Measurements from ENCODE around the gene TSSK6.

TSSK6 gene

DNA sequence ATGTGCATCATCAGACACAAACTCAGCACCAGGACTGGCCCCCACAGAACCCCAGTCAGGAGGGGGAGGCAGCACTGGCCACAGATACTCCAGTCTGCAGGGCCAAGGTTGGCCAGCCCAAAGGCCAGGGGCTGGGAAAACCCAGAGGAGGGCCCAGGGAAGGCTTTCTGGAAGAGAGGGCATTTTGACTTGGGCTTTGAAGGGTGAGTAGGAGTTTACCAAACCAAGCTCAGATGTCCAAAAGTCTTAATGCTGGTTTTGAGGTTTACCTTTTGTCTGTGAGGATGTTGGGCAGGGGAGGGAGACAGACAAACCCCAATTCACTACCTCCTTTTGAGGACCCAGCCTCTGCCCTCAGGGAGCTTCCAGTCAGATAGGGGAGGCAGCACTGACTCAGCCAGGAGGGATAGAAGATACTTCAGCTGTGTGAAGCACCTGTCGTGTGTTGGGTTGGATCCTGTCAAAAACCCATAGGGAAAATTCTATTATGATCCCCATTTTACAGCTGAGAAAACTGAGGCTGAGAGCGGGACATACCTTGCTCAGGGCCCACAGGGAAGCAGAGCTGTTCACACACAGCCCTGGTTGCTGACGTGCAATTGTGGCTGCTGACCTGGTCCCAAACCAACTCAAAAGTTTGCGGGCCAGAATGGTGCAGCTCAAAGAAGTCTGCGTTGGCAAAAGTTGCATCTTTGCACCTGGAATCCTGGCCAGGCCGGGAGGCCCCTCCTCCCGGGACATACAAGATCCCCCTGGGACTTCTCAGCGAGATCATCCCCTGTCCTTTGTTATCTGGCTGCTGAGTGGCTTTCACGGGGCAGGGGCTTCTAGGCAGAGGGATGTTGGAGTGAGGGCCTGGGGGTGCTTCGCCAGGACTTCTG lies 35.9 kb upstream of the TSSK6 start:
- H3K27me3 ChIP-seq (ENCODE audit: control insufficient read depth, insufficient read depth, low read length), result no peaks in the 10 kb centered on the region
- no peaks in the 10 kb centered on the region for H3K9me3 ChIP-seq (ENCODE audit: control insufficient read depth, insufficient read depth, low read length)
- no peak overlapping the region for H3K4me3 ChIP-seq (ENCODE audit: low read depth, low read length)
- H3K36me3 ChIP-seq (ENCODE audit: control insufficient read depth, insufficient read depth, low read length), result no peaks in the 10 kb centered on the region
- no peak overlapping the region for H3K9ac ChIP-seq (ENCODE audit: low read depth, low read length)
- no peaks in the 10 kb centered on the region for H3K4me1 ChIP-seq (ENCODE audit: control insufficient read depth, insufficient read depth, low read length)

DNA sequence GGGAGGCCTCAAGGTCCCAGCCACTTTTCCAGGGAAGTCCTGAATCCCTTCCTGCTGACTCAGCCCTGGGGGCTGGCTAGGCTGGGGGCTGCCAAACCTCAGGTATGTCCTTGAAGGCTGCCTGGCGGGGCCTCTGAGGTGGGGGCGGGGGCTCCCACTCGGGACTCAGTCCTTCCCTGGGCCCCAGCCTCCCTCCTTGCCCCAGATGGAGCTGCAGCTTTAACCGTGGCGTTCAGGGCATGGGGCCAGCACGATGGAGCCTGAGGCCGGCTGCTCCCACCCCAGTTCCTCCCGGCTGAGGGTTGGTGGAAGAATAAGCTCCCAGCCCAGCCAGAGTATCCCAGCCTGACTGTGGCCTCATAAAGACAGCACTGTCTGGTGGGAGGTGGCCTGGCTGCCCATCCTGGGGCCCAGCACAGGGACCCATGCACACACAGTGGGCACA lies 35.2 kb upstream of the TSSK6 start:
- H3K4me1 ChIP-seq (ENCODE audit: control insufficient read depth, insufficient read depth, low read length), result no peaks in the 10 kb centered on the region
- H3K9me3 ChIP-seq (ENCODE audit: control insufficient read depth, insufficient read depth, low read length), result no peaks in the 10 kb centered on the region
- H3K9ac ChIP-seq (ENCODE audit: low read depth, low read length), result no peak overlapping the region
- H3K4me3 ChIP-seq (ENCODE audit: low read depth, low read length), result no peak overlapping the region
- H3K36me3 ChIP-seq (ENCODE audit: control insufficient read depth, insufficient read depth, low read length), result no peaks in the 10 kb centered on the region
- H3K27me3 ChIP-seq (ENCODE audit: control insufficient read depth, insufficient read depth, low read length), result no peaks in the 10 kb centered on the region

DNA sequence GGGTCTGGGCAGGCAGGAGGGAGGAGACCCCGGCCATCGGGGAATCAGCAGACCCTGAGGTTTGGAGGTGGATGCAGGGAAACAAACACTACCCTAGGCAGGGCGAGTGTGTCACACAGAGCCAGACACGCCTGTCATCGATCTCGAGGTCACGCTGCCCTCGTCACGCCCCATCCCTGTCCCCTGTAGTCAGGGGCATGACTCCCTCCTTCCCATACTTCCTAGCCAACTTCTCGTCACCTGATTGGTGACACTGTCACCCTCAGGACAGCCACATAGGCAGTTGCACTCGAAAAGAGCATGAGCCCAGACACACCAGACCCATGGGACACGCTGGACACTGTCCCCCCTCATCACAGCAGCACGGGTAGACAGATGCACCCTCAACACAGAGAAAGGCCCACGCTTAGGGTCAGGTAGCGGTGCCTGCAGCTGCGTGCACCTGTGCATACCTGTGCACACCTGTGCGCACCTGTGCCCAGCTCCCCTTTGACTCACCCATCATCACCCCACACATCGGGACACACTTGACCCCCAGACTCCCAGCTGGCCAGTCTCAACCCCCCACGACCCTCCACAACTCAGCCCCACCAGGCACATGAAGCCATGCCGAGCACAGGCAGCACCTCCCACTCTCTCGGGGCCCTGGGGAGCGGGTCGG lies 34.6 kb upstream of the TSSK6 start:
- Histone ChIP-seq H3K36me3 (ENCODE audit: control insufficient read depth, insufficient read depth, low read length) (no peaks in the 10 kb centered on the region), H3K9me3 (ENCODE audit: control insufficient read depth, insufficient read depth, low read length) (no peaks in the 10 kb centered on the region), H3K9ac (ENCODE audit: low read depth, low read length) (no peak overlapping the region), H3K4me3 (ENCODE audit: low read depth, low read length) (no peak overlapping the region), H3K27me3 (ENCODE audit: control insufficient read depth, insufficient read depth, low read length) (no peaks in the 10 kb centered on the region), H3K4me1 (ENCODE audit: control insufficient read depth, insufficient read depth, low read length) (no peaks in the 10 kb centered on the region)

DNA sequence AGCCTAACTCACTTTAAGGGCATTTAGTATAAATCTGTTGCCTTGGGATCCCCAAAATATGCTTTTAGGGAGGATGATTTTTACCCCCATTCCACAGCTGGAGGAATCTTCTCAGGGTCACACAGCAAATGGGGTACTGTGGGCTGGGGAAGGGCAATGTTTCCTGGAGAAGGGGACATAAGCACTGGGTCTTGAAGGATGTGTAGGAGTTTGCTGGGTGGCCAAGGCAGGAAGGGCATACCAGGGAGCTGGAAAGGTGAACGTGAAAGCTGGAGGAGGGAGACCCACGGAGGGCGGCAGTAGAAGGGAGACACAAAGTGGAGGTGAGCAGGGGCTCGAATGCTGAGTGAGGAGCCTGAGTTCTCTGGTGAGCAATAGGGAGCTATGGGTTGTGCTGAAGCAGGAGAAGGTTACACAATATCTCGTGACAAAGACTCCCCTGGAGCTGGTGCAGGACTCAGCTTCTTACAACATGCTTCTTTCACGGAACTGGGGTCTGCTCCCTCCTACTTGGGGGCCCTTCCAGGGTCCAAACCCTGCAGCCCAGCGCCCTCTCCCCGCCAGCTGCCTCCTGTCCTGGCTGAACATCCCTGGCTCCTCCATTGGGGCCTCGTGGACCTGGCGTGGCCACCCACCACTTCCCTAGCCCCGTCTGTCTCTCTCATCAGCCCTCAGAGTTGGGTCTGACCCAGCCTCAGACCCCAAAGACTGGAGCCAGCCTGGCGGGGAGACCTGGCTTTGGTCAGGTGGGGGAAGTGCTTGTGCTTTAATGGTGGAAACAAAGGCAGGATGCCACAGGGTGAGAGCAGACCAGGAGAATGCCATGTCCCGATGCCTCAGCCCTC lies 33.8 kb upstream of the TSSK6 start:
- no peak overlapping the region for H3K4me3 ChIP-seq (ENCODE audit: low read depth, low read length)
- H3K9me3 ChIP-seq (ENCODE audit: control insufficient read depth, insufficient read depth, low read length), result no peaks in the 10 kb centered on the region
- H3K27me3 ChIP-seq (ENCODE audit: control insufficient read depth, insufficient read depth, low read length), result no peaks in the 10 kb centered on the region

DNA sequence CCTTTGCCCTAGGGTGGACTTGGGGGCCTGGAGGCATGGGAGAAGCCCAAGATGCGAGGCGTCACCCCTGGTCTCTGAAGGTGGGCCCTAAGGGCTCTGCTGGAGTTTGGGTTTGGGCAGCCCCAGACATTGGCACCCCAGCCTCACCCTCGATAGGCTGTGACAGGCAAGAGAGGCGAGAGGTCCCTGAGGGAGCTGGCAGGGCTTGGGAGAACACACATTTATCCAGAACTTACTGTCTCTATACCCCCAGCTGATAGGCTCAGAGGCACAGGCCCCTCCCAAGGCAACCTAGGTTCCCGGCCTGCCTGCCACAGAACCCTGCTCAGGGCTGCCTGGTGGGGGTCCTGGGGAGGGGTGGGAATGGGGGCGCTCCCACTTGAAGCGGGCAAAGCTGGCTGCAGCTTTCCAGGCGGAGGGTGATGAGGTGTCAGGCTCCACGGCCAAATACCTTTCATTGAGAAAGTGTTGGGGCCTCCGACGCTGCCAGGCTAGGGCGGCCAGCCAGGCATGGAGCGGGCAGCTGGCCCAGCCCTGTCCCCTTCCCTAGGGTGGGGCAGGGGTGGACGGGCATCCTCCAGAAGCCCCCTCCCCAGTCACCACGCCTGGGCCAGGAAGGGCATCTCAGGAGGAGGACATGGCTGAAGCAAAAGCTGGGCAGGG lies 32.5 kb upstream of the TSSK6 start:
- Histone ChIP-seq H3K4me3 (ENCODE audit: low read depth, low read length) (no peak overlapping the region), H3K4me1 (ENCODE audit: control insufficient read depth, insufficient read depth, low read length) (no peaks in the 10 kb centered on the region), H3K36me3 (ENCODE audit: control insufficient read depth, insufficient read depth, low read length) (no peaks in the 10 kb centered on the region), H3K9me3 (ENCODE audit: control insufficient read depth, insufficient read depth, low read length) (no peaks in the 10 kb centered on the region), H3K27me3 (ENCODE audit: control insufficient read depth, insufficient read depth, low read length) (no peaks in the 10 kb centered on the region), H3K9ac (ENCODE audit: low read depth, low read length) (no peak overlapping the region)

More for the DNA sequence above, 33.8 kb upstream of the TSSK6 start:
- Histone ChIP-seq H3K4me1 (ENCODE audit: control insufficient read depth, insufficient read depth, low read length) (no peaks in the 10 kb centered on the region), H3K36me3 (ENCODE audit: control insufficient read depth, insufficient read depth, low read length) (no peaks in the 10 kb centered on the region), H3K9ac (ENCODE audit: low read depth, low read length) (no peak overlapping the region)

DNA sequence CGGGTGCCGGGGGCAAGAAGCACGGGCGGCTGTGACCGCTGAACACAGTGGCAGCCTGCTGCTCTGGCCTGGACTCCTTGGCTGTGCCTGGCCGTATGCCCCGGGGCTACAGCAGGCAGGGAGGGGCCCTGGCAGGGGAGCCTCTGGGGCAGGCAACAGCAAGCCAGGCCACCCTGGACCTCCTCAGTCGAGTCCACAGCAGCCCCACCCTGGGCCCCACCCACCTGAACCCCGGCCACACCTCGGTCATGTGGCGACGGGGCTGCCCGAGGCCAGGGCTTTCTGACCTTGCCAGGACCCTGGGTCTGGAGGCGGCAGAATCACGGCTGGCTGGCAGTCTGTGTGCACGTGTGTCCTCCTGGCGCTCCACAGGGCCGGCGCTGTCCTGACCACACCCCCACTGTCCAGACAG lies 31.4 kb upstream of the TSSK6 start:
- no peak overlapping the region for H3K9ac ChIP-seq (ENCODE audit: low read depth, low read length)
- H3K4me1 ChIP-seq (ENCODE audit: control insufficient read depth, insufficient read depth, low read length), result no peaks in the 10 kb centered on the region
- H3K4me3 ChIP-seq (ENCODE audit: low read depth, low read length), result no peak overlapping the region
- no peaks in the 10 kb centered on the region for H3K9me3 ChIP-seq (ENCODE audit: control insufficient read depth, insufficient read depth, low read length)
- H3K27me3 ChIP-seq (ENCODE audit: control insufficient read depth, insufficient read depth, low read length), result no peaks in the 10 kb centered on the region
- no peaks in the 10 kb centered on the region for H3K36me3 ChIP-seq (ENCODE audit: control insufficient read depth, insufficient read depth, low read length)

DNA sequence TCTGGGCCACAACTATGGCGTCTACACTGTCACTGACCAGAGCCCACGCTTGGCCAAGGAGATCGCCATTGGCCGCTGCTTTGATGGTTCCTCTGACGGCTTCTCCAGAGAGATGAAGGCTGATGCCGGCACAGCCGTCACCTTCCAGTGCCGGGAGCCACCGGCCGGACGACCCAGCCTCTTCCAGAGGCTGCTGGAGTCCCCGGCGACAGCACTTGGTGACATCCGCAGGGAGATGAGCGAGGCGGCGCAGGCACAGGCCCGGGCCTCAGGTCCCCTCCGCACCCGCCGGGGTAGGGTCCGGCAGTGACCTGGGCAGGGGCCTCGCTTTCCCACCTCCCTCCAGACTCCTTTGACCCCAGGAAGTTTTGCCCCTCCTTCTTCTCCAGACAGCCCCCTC lies 30.4 kb upstream of the TSSK6 start:
- H3K4me1 ChIP-seq (ENCODE audit: control insufficient read depth, insufficient read depth, low read length), result no peaks in the 10 kb centered on the region
- no peaks in the 10 kb centered on the region for H3K27me3 ChIP-seq (ENCODE audit: control insufficient read depth, insufficient read depth, low read length)
- no peaks in the 10 kb centered on the region for H3K36me3 ChIP-seq (ENCODE audit: control insufficient read depth, insufficient read depth, low read length)
- H3K9ac ChIP-seq (ENCODE audit: low read depth, low read length), result no peak overlapping the region
- H3K9me3 ChIP-seq (ENCODE audit: control insufficient read depth, insufficient read depth, low read length), result no peaks in the 10 kb centered on the region
- no peak overlapping the region for H3K4me3 ChIP-seq (ENCODE audit: low read depth, low read length)

DNA sequence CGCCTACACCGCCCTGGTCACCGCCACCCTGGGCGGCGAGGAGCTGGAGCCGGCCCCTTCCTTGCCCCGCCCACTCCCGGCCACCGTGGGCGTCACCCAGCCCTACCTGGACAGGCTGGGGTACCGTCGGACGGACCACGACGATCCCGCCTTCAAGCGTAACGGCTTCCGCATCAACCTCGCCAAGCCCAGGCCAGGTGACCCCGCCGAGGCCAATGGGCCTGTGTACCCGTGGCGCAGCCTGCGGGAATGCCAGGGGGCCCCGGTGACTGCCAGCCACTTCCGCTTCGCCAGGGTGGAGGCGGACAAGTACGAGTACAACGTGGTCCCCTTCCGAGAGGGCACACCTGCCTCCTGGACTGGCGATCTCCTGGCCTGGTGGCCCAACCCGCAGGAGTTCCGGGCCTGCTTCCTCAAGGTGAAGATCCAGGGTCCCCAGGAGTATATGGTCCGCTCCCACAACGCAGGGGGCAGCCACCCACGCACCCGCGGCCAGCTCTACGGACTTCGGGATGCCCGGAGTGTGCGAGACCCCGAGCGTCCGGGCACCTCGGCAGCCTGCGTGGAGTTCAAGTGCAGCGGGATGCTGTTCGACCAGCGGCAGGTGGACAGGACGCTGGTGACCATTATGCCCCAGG lies 29.7 kb upstream of the TSSK6 start:
- Histone ChIP-seq H3K4me3 (ENCODE audit: low read depth, low read length) (no peak overlapping the region), H3K9ac (ENCODE audit: low read depth, low read length) (no peak overlapping the region), H3K4me1 (ENCODE audit: control insufficient read depth, insufficient read depth, low read length) (no peaks in the 10 kb centered on the region), H3K9me3 (ENCODE audit: control insufficient read depth, insufficient read depth, low read length) (no peaks in the 10 kb centered on the region), H3K36me3 (ENCODE audit: control insufficient read depth, insufficient read depth, low read length) (no peaks in the 10 kb centered on the region), H3K27me3 (ENCODE audit: control insufficient read depth, insufficient read depth, low read length) (peaks cover 1% of the 10 kb centered on the region)

DNA sequence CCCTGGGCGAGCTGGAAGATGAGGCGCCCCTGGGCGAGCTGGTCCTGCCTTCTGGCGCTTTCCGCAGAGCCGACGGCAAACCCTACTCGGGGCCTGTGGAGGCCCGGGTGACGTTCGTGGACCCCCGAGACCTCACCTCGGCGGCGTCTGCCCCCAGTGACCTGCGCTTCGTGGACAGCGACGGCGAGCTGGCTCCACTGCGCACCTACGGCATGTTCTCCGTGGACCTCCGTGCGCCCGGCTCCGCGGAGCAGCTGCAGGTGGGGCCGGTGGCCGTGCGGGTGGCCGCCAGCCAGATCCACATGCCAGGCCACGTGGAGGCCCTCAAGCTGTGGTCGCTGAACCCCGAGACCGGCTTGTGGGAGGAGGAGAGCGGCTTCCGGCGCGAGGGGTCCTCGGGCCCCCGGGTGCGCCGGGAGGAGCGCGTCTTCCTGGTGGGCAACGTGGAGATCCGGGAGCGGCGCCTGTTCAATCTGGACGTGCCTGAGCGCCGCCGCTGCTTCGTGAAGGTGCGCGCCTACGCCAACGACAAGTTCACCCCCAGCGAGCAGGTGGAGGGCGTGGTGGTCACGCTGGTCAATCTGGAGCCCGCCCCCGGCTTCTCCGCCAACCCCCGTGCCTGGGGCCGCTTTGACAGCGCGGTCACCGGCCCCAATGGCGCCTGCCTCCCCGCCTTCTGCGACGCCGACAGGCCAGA lies 29.1 kb upstream of the TSSK6 start:
- Histone ChIP-seq H3K9me3 (ENCODE audit: control insufficient read depth, insufficient read depth, low read length) (no peaks in the 10 kb centered on the region), H3K27me3 (ENCODE audit: control insufficient read depth, insufficient read depth, low read length) (peaks cover 8% of the 10 kb centered on the region), H3K4me3 (ENCODE audit: low read depth, low read length) (no peak overlapping the region), H3K4me1 (ENCODE audit: control insufficient read depth, insufficient read depth, low read length) (no peaks in the 10 kb centered on the region), H3K9ac (ENCODE audit: low read depth, low read length) (no peak overlapping the region), H3K36me3 (ENCODE audit: control insufficient read depth, insufficient read depth, low read length) (no peaks in the 10 kb centered on the region)

DNA sequence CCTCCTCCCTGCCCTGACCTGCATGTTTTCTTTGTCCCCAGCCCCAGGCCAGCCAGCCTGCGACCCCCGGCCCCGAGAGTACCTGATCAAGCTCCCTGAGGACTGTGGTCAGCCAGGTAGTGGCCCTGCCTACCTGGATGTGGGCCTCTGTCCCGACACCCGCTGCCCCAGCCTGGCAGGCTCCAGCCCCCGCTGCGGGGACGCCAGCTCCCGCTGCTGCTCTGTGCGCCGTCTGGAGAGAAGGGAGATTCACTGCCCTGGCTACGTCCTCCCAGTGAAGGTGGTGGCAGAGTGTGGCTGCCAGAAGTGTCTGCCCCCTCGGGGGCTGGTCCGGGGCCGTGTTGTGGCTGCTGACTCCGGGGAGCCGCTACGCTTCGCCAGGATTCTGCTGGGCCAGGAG lies 28.3 kb upstream of the TSSK6 start:
- Histone ChIP-seq H3K27me3 (ENCODE audit: control insufficient read depth, insufficient read depth, low read length) (peaks cover 14% of the 10 kb centered on the region), H3K9me3 (ENCODE audit: control insufficient read depth, insufficient read depth, low read length) (no peaks in the 10 kb centered on the region), H3K4me1 (ENCODE audit: control insufficient read depth, insufficient read depth, low read length) (no peaks in the 10 kb centered on the region), H3K4me3 (ENCODE audit: low read depth, low read length) (no peak overlapping the region), H3K9ac (ENCODE audit: low read depth, low read length) (no peak overlapping the region), H3K36me3 (ENCODE audit: control insufficient read depth, insufficient read depth, low read length) (no peaks in the 10 kb centered on the region)
